Endothelial cell of umbilical vein (primary cell): Measurements from ENCODE around the gene MCM3AP. TPM values are rescaled to one million over a fixed set of nuclear protein-coding genes. Genes with fewer than 3 reads are reported as not detected.

ENCODE experiments used
- BruUV-seq: library from RNA; stranded (reverse); fragments of 400-500 nt; replicated peaks from 2 replicates; lab custom pipeline; 2021; lab: Mats Ljungman, UMichigan
- CTCF ChIA-PET: fragments of 300-600, 350-600 bp; sonication (Branson Sonifier 250); formaldehyde crosslinking; loops from one replicate; lab custom pipeline; 2021; ENCODE audit warnings: antibody characterized with exemption, inconsistent platforms; lab: Charles Lee
- POLR2A ChIA-PET: fragments of 300-600, 350-600 bp; sonication (Branson Sonifier 250); formaldehyde crosslinking; loops from one replicate; lab custom pipeline; 2021; ENCODE audit warnings: antibody characterized with exemption, inconsistent platforms; lab: Charles Lee
- DNase-seq: peaks from one replicate; pipeline ENCODE4 v3.0.0-alpha.2; 2011; ENCODE audit warnings: low read depth, low spot score
- FAIRE-seq: peaks from 2 replicates; lab custom pipeline; 2011; peaks lifted over from hg19 to GRCh38; lab: Jason Lieb, UNC
- H2AFZ ChIP-seq: 2 replicates; pipeline ENCODE4 v1.6.0; 2012; ENCODE audit warnings: low read depth, low read length, control low read depth, inconsistent platforms
- H3K27ac ChIP-seq: 2 replicates; pipeline ENCODE4 v1.5.1; 2011; ENCODE audit warnings: low read depth, mild to moderate bottlenecking, control low read depth, low read length, moderate library complexity; ENCODE audit not compliant: insufficient read depth
- H3K27me3 ChIP-seq, 2 experiments: 2 replicates each; pipeline versions ENCODE4 v1.6.0 to v1.6.1; 2011; ENCODE audit warnings: low read length in 2 of 2, mixed read lengths in 1 of 2; ENCODE audit not compliant: control insufficient read depth in 2 of 2, insufficient read depth in 2 of 2
- H3K36me3 ChIP-seq, 2 experiments: 2 replicates in 1 of 2; 3 replicates in 1 of 2; pipeline ENCODE4 v1.5.1; 2011; ENCODE audit warnings: low read length in 2 of 2, mild to moderate bottlenecking in 1 of 2, moderate library complexity in 1 of 2; ENCODE audit not compliant: control insufficient read depth in 2 of 2, insufficient read depth in 2 of 2; ENCODE audit errors: extremely low read depth in 1 of 2
- H3K4me1 ChIP-seq: 3 replicates; pipeline ENCODE4 v1.5.1; 2011; ENCODE audit warnings: mild to moderate bottlenecking, low read length; ENCODE audit not compliant: control insufficient read depth, insufficient read depth; ENCODE audit errors: extremely low read depth
- H3K4me2 ChIP-seq: 2 replicates; pipeline ENCODE4 v1.6.1; 2011; ENCODE audit warnings: low read length, control low read depth, mixed read lengths; ENCODE audit not compliant: insufficient read depth
- H3K4me3 ChIP-seq, 3 experiments: fragments of 200-600 bp in 1 of 3; sonication (generic), shearing (Covaris generic) in 1 of 3; replicated peaks in 1 of 3; 2 replicates each; pipeline ENCODE4 v1.5.1; 2011 to 2016; ENCODE audit warnings: control low read depth in 3 of 3, low read length in 3 of 3, mild to moderate bottlenecking in 2 of 3, inconsistent platforms in 1 of 3, low read depth in 1 of 3, moderate library complexity in 1 of 3; ENCODE audit not compliant: insufficient read depth in 1 of 3
- H3K79me2 ChIP-seq: 2 replicates; pipeline ENCODE4 v1.6.0; 2012; ENCODE audit warnings: low read length, inconsistent platforms; ENCODE audit not compliant: control insufficient read depth, insufficient read depth
- H3K9ac ChIP-seq: replicated peaks from 2 replicates; pipeline ENCODE3; 2011; ENCODE audit warnings: low read length, control low read depth; ENCODE audit not compliant: insufficient read depth; ENCODE audit errors: extremely low read depth
- H3K9me1 ChIP-seq: replicated peaks from 3 replicates; pipeline ENCODE4 v1.6.0; 2011; ENCODE audit warnings: mild to moderate bottlenecking, low read length; ENCODE audit not compliant: control insufficient read depth, insufficient read depth; ENCODE audit errors: extremely low read depth
- H3K9me3 ChIP-seq: replicated peaks from 2 replicates; pipeline ENCODE4 v1.5.1; 2012; ENCODE audit warnings: low read length, inconsistent platforms; ENCODE audit not compliant: control insufficient read depth, insufficient read depth
- H4K20me1 ChIP-seq: replicated peaks from 2 replicates; pipeline ENCODE3; 2011; ENCODE audit warnings: mild to moderate bottlenecking, low read length; ENCODE audit not compliant: control insufficient read depth, insufficient read depth; ENCODE audit errors: extremely low read depth
- CTCF ChIP-seq, 2 donors: IDR thresholded peaks; 1 replicate in 1 of 2; 2 replicates in 1 of 2; pipeline ENCODE4 v1.5.1; 2011; ENCODE audit warnings: low read length in 2 of 2, mild to moderate bottlenecking in 2 of 2, moderate library complexity in 2 of 2, control low read depth in 1 of 2, inconsistent platforms in 1 of 2, low read depth in 1 of 2; ENCODE audit not compliant: insufficient read depth in 1 of 2; ENCODE audit errors: extremely low read depth in 1 of 2
- EZH2 ChIP-seq: IDR thresholded peaks from 2 replicates; pipeline ENCODE4 v1.6.1; 2012; ENCODE audit warnings: borderline replicate concordance, low read depth, mild to moderate bottlenecking, moderate library complexity, low read length, inconsistent platforms; ENCODE audit not compliant: severe bottlenecking
- FOS ChIP-seq: IDR thresholded peaks from 2 replicates; pipeline ENCODE4 v1.6.1; 2011; ENCODE audit warnings: mild to moderate bottlenecking, low read length, moderate library complexity, borderline replicate concordance; ENCODE audit not compliant: insufficient read depth
- GATA2 ChIP-seq: IDR thresholded peaks from 2 replicates; pipeline ENCODE4 v1.7.0; 2011; ENCODE audit warnings: low read depth, mild to moderate bottlenecking, moderate library complexity, mixed read lengths, low read length; ENCODE audit not compliant: insufficient read length, insufficient read depth
- JUN ChIP-seq: IDR thresholded peaks from 2 replicates; pipeline ENCODE4 v1.6.1; 2011; ENCODE audit warnings: borderline replicate concordance, low read depth; ENCODE audit not compliant: insufficient read length, insufficient read depth
- MYC ChIP-seq: IDR thresholded peaks from one replicate; pipeline ENCODE4 v1.6.1; 2011; ENCODE audit warnings: mild to moderate bottlenecking, low read depth, low read length
- POLR2A ChIP-seq: IDR thresholded peaks from 2 replicates; pipeline ENCODE4 v1.6.1; 2012; ENCODE audit warnings: low read depth, mild to moderate bottlenecking, control low read depth, low read length
- POLR2AphosphoS5 ChIP-seq: IDR thresholded peaks from 2 replicates; pipeline ENCODE4 v1.6.1; 2012; ENCODE audit warnings: low read depth, mild to moderate bottlenecking, control low read depth, low read length, moderate library complexity; ENCODE audit not compliant: insufficient read depth
- dilution Hi-C: fragments of 300-500 bp; cut with MboI; formaldehyde crosslinking; loops from one replicate; pipeline ENCODE4 v1.15.0; 2019; ENCODE audit warnings: low sequenced_read_pairs; ENCODE audit not compliant: extremely low pct_ligation_motif_present
- intact Hi-C: fragments of 100-400 bp; cut with micrococcal nuclease; formaldehyde crosslinking; loops from one replicate; pipeline ENCODE4 v1.10.0; 2022
- polyA plus RNA-seq, 4 experiments: library from polyadenylated mRNA; depleted of rRNA in 3 of 4; stranded (reverse) in 3 of 4; unstranded in 1 of 4; fragments of >200 nt; gene quantifications; 2 replicates each; pipeline versions ENCODE4 v1.2.1 to v1.2.3, GENCODE V29; 2011 to 2012; ENCODE audit warnings: missing spikeins in 1 of 4
- total RNA-seq: library from RNA; stranded (reverse); gene quantifications from 2 replicates; pipeline ENCODE4 v1.2.3, GENCODE V29; 2021
- TF ChIP-seq, protein P1 (sequence below): IDR thresholded peaks from 2 replicates; pipeline ENCODE4 v1.6.1; 2011; ENCODE audit not compliant: insufficient read depth, insufficient read length

The MCM3AP gene
- total and polyA plus RNA-seq, 2 donors (not counting 3 experiments of a cell fraction or from before 2014, with no cell fraction given) = 37.9 to 115 TPM

GRCh38 chr21:46245213-46245915 is 40.0 kb downstream of the MCM3AP start:
- Histone ChIP-seq H3K79me2 (no peaks in the 10 kb centered on the region), H3K4me3 (no peak overlapping the region), H3K4me1 (no peaks in the 10 kb centered on the region), H3K27ac (no peak overlapping the region), H3K27me3 (no peaks in the 10 kb centered on the region), H3K9me1 (no peaks in the 10 kb centered on the region), H3K9me3 (no peaks in the 10 kb centered on the region), H4K20me1 (no peaks in the 10 kb centered on the region), H3K9ac (no peak overlapping the region), H3K36me3 (peaks cover 33 to 53% of the 10 kb centered on the region in 2 experiments), H3K4me2 (no peak overlapping the region), H2AFZ (no peak overlapping the region)
- CTCF ChIA-PET = interaction anchor here (1.0 to 1.8 kb wide), 2 partner anchors 15 to 102 kb away, joined by 3 to 7 read pairs; no protein-coding TSS in a partner anchor
- intact Hi-C loops (no loop called here), dilution Hi-C loops (no loop called here)
- POLR2A ChIA-PET = no interaction called here
- no TSS peak for BruUV-seq
- FAIRE-seq (no peak), DNase-seq (no peak)
- TF ChIP-seq, protein P1, sequence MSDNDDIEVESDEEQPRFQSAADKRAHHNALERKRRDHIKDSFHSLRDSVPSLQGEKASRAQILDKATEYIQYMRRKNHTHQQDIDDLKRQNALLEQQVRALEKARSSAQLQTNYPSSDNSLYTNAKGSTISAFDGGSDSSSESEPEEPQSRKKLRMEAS = no peak
- no peak for TF ChIP-seq POLR2A
- TF ChIP-seq EZH2 = no peak
- no peak for TF ChIP-seq CTCF (IDR thresholded peaks at IDR 0.05; ENCODE audit: extremely low read depth in 1 of 2, insufficient read depth in 1 of 2, low read depth in 1 of 2, low read length in 2 of 2)
- no peak for TF ChIP-seq JUN
- no peak for TF ChIP-seq POLR2AphosphoS5
- no peak for TF ChIP-seq FOS
- TF ChIP-seq GATA2 = no peak
- no peak for TF ChIP-seq MYC
